GM12878 (cell line): ENCODE measurements around the gene QSOX2. TPM values are rescaled to one million over a fixed set of nuclear protein-coding genes. Genes with fewer than 3 reads are reported as not detected.

Experiments
- ATAC-seq: fragments of 200-7000 bp; cut with Tn5 transposase; 3 replicates; pipeline ENCODE4 v1.9.1; 2020; ENCODE audit warnings: mild to moderate bottlenecking, moderate library complexity
- BruUV-seq: library from RNA; stranded (reverse); fragments of 400-500 nt; replicated peaks from 2 replicates; lab custom pipeline; 2021; lab: Mats Ljungman, UMichigan
- CTCF ChIA-PET: fragments of 300-600 bp; sonication (Branson Sonifier 250); formaldehyde crosslinking; extraction: SDS; loops from one replicate; lab custom pipeline; 2021; ENCODE audit warnings: inconsistent platforms; lab: Yijun Ruan, JAX
- POLR2A ChIA-PET: fragments of 350-600 bp; formaldehyde crosslinking; extraction: SDS; loops from one replicate; lab custom pipeline; 2021; ENCODE audit warnings: inconsistent platforms; lab: Charles Lee
- RAD21 ChIA-PET: fragments of 300-600 bp; sonication (Branson Sonifier 250); formaldehyde crosslinking; loops from one replicate; lab custom pipeline; 2023; ENCODE audit warnings: antibody characterized with exemption; ENCODE audit not compliant: unreplicated experiment; lab: Charles Lee
- SMC1A ChIA-PET: fragments of 300-600 bp; sonication (Branson Sonifier 250); formaldehyde crosslinking; loops from one replicate; lab custom pipeline; 2023; ENCODE audit not compliant: unreplicated experiment, uncharacterized antibody; lab: Charles Lee
- DNase-seq: peaks from one replicate; pipeline ENCODE4 v3.0.0-alpha.2; 2011; ENCODE audit warnings: low read depth, low spot score
- FAIRE-seq: peaks from 3 replicates; lab custom pipeline; 2011; peaks lifted over from hg19 to GRCh38; lab: Jason Lieb, UNC
- H2AFZ ChIP-seq: 2 replicates; pipeline ENCODE4 v1.6.0; 2011; ENCODE audit warnings: low read depth, low read length, control low read depth; ENCODE audit not compliant: control insufficient read depth
- H3K27ac ChIP-seq: 2 replicates; pipeline ENCODE4 v1.5.1; 2011; ENCODE audit warnings: control low read depth; ENCODE audit not compliant: control insufficient read depth, insufficient read depth
- H3K27me3 ChIP-seq, 2 experiments: replicated peaks in 1 of 2; 2 replicates each; pipeline versions ENCODE4 v1.6.0 to v1.6.1; 2011; ENCODE audit warnings: low read length in 1 of 2; ENCODE audit not compliant: control insufficient read depth in 2 of 2, insufficient read depth in 2 of 2
- H3K36me3 ChIP-seq, 2 experiments: 2 replicates each; pipeline ENCODE4 v1.5.1; 2011; ENCODE audit warnings: low read length in 1 of 2; ENCODE audit not compliant: control insufficient read depth in 2 of 2, insufficient read depth in 2 of 2
- H3K4me1 ChIP-seq: 2 replicates; pipeline ENCODE4 v1.6.1; 2011; ENCODE audit warnings: mild to moderate bottlenecking, low read length, moderate library complexity, mixed read lengths; ENCODE audit not compliant: control insufficient read depth, insufficient read depth
- H3K4me2 ChIP-seq: 2 replicates; pipeline ENCODE4 v1.6.0; 2011; ENCODE audit warnings: control low read depth; ENCODE audit not compliant: control insufficient read depth, insufficient read depth
- H3K4me3 ChIP-seq: fragments of 200-600 bp; sonication (generic); 2 replicates; pipeline ENCODE4 v1.5.1; 2016
- H3K79me2 ChIP-seq: 2 replicates; pipeline ENCODE4 v1.6.0; 2011; ENCODE audit warnings: low read length; ENCODE audit not compliant: control insufficient read depth, insufficient read depth
- H3K9ac ChIP-seq: 2 replicates; pipeline ENCODE4 v1.8.0; 2011; ENCODE audit warnings: low read length, control low read depth, mixed read lengths; ENCODE audit not compliant: control insufficient read depth, insufficient read depth
- H3K9me3 ChIP-seq: replicated peaks from 3 replicates; pipeline ENCODE4 v1.5.1; 2011; ENCODE audit warnings: mild to moderate bottlenecking, low read length; ENCODE audit not compliant: control insufficient read depth, insufficient read depth
- H4K20me1 ChIP-seq: 2 replicates; pipeline ENCODE4 v1.6.0; 2011; ENCODE audit not compliant: control insufficient read depth, insufficient read depth
- CBX3 ChIP-seq: fragments of 200-600 bp; sonication (generic); IDR thresholded peaks from 2 replicates; pipeline ENCODE4 v1.6.1; 2016; ENCODE audit warnings: low read depth, borderline replicate concordance
- DPF2 ChIP-seq: fragments of 450-650 bp; IDR thresholded peaks from 2 replicates; pipeline ENCODE4 v1.6.1; 2017; ENCODE audit warnings: mild to moderate bottlenecking
- EP300 ChIP-seq, 2 experiments: fragments of 150-350 bp in 1 of 2; IDR thresholded peaks; 2 replicates each; pipeline ENCODE4 v1.6.1; 2011 to 2012; ENCODE audit warnings: low read depth in 2 of 2, low read length in 2 of 2, borderline replicate concordance in 1 of 2, improper control_type of control experiment in 1 of 2, inconsistent platforms in 1 of 2; ENCODE audit not compliant: control insufficient read depth in 1 of 2
- LARP7 ChIP-seq: fragments of 450-650 bp; IDR thresholded peaks from 2 replicates; pipeline ENCODE4 v1.6.1; 2017; ENCODE audit warnings: mild to moderate bottlenecking
- NR2C1 ChIP-seq: fragments of 450-650 bp; IDR thresholded peaks from 2 replicates; pipeline ENCODE4 v1.6.1; 2017; ENCODE audit warnings: antibody characterized with exemption, mild to moderate bottlenecking, moderate library complexity
- PAX8 ChIP-seq: fragments of 450-650 bp; IDR thresholded peaks from 2 replicates; pipeline ENCODE4 v1.6.1; 2017; ENCODE audit warnings: mild to moderate bottlenecking, moderate library complexity
- USF2 ChIP-seq: IDR thresholded peaks from 2 replicates; pipeline ENCODE4 v1.6.1; 2011; ENCODE audit warnings: low read depth, low read length, improper control_type of control experiment, borderline replicate concordance
- WGBS: methylation state at CpG from one replicate; pipeline ENCODE4 v1.1.6; 2016; ENCODE audit warnings: low lambda C conversion rate; ENCODE audit not compliant: insufficient replicate concordance, insufficient coverage; ENCODE audit errors: missing lambda C conversion rate; 5-methylcytosine and 5-hydroxymethylcytosine counted together
- in situ Hi-C: fragments of 300-500 bp; cut with MboI; formaldehyde crosslinking; loops from 9 replicates; pipeline ENCODE4 v1.14.3; 2018; ENCODE audit warnings: mixed read lengths
- intact Hi-C: fragments of 100-400 bp; cut with micrococcal nuclease; formaldehyde crosslinking; loops from one replicate; pipeline ENCODE4 v1.14.2; 2022; ENCODE audit not compliant: unreplicated experiment
- polyA plus RNA-seq, 11 experiments: library from polyadenylated mRNA; depleted of rRNA in 4 of 11; unstranded in 6 of 11; stranded (reverse) in 5 of 11; fragments of >200 nt; fragmentation: Nextera tagmentation in 4 of 11; fragmentation: Illumina TruSeq in 1 of 11; extraction: Ambion mirVana in 4 of 11; extraction: Trizol in 1 of 11; gene quantifications; 1 replicate in 1 of 11; 2 replicates in 10 of 11; pipeline versions ENCODE4 v1.2.1 to v1.2.3, GENCODE V29; 2011 to 2016; ENCODE audit warnings: inconsistent platforms in 2 of 11, missing spikeins in 2 of 11, low read depth in 1 of 11
- total RNA-seq, 4 experiments: library from RNA; depleted of rRNA in 3 of 4; stranded (reverse); fragments of >200 nt in 3 of 4; fragmentation: Illumina TruSeq in 1 of 4; extraction: Trizol in 1 of 4; gene quantifications; 2 replicates each; pipeline versions ENCODE4 v1.2.1 to v1.2.3, GENCODE V29; 2013 to 2021

QSOX2 gene
- total and polyA plus RNA-seq, 10 of the 15 experiments (the other 5 are each of a cell fraction or from before 2014, with no cell fraction given): 0.34 to 16.1 (median 8.2) TPM

DNA sequence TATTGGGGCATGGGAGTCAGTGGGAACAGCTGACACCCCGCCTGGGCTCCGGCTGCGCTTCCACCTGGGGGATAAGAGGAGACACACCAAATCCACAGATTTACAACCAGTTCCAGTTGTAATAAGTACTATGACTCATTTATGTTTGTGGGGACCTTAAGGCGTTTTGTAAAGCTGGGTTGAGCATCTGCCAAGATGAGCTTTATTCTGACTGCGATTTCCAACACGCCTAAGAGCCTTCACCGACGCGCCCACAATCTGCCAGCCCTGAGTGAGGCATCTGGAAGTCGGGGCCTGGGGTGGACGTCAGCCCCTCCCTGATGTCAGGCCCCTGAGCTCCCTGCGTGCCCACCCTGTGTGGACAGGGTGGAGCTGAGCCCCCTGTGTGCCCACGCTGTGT is 26.3 kb downstream of the QSOX2 start:
- intact Hi-C loops (no loop called here), in situ Hi-C loops (no loop called here)
- no TSS peak for BruUV-seq
- Histone ChIP-seq H2AFZ (no peak overlapping the region), H3K4me1 (no peaks in the 10 kb centered on the region), H3K4me3 (no peak overlapping the region), H3K36me3 (peaks cover 29 to 49% of the 10 kb centered on the region in 2 experiments), H3K79me2 (no peaks in the 10 kb centered on the region), H3K9me3 (no peaks in the 10 kb centered on the region; the same call in 2 of the 3 replicates), H3K4me2 (no peak overlapping the region), H3K27ac (no peak overlapping the region), H3K9ac (no peak overlapping the region), H4K20me1 (no peaks in the 10 kb centered on the region), H3K27me3 (no peaks in the 10 kb centered on the region)
- CTCF ChIA-PET: interaction anchor here (1.0 kb wide), 2 partner anchors 48 to 65 kb away, joined by 3 to 4 read pairs; no protein-coding TSS in a partner anchor
- ATAC-seq: no peak
- DNase-seq: no peak
- SMC1A ChIA-PET: interaction anchor here (0.6 to 1.6 kb wide), 2 partner anchors 9 to 585 kb away, joined by 3 read pairs; no protein-coding TSS in a partner anchor
- 84% methylated on average over 13 of the region's 13 CpGs for WGBS
- RAD21 ChIA-PET: no interaction called here
- no peak for TF ChIP-seq USF2
- FAIRE-seq: no peak
- POLR2A ChIA-PET: interaction anchor here (0.6 kb wide), 1 partner anchor 312 kb away, joined by 3 read pairs; the partner anchor contains the start of gene CAMSAP1

GRCh38 chr9:136218673-136219072 is 26.9 kb downstream of the QSOX2 start:
- peaks cover 29 to 47% of the 10 kb centered on the region in 2 experiments for H3K36me3 ChIP-seq
- RAD21 ChIA-PET: no interaction called here
- POLR2A ChIA-PET: no interaction called here

More at GRCh38 chr9:136218673-136219072, 26.9 kb downstream of the QSOX2 start:
- FAIRE-seq (no peak), ATAC-seq (no peak), DNase-seq (no peak)
- ChIA-PET CTCF (interaction anchor here (1.0 kb wide), 2 partner anchors 47 to 65 kb away, joined by 3 to 4 read pairs; no protein-coding TSS in a partner anchor), SMC1A (interaction anchor here (1.6 kb wide), 1 partner anchor 10 kb away, joined by 3 read pairs; no protein-coding TSS in a partner anchor)
- intact Hi-C loops: no loop called here
- Histone ChIP-seq H3K4me1 (no peaks in the 10 kb centered on the region), H3K27ac (no peak overlapping the region), H3K79me2 (no peaks in the 10 kb centered on the region), H3K4me2 (no peak overlapping the region), H3K9ac (no peak overlapping the region), H2AFZ (no peak overlapping the region), H3K4me3 (no peak overlapping the region), H4K20me1 (no peaks in the 10 kb centered on the region), H3K27me3 (no peaks in the 10 kb centered on the region), H3K9me3 (no peaks in the 10 kb centered on the region; the same call in 2 of the 3 replicates)
- TF ChIP-seq CBX3 (no peak), NR2C1 (no peak), LARP7 (no peak), EP300 (IDR thresholded peaks at IDR 0.05; ENCODE audit: borderline replicate concordance in 1 of 2, control insufficient read depth in 1 of 2, low read depth in 2 of 2, low read length in 2 of 2) (no peak), DPF2 (no peak), PAX8 (no peak)
- in situ Hi-C loops: no loop called here
- 98% methylated on average over 15 of the region's 15 CpGs for WGBS
- BruUV-seq: no TSS peak
